HUES6 (cell line): Measurements from ENCODE around the gene ACTN3.
A peak's percentile ranks its signal among the peaks of the same experiment; 100 is the strongest.
"Not testable (repeated sequence)": the region's sequence is repeated elsewhere in the genome, so short reads cannot be mapped to it uniquely, and the experiment has no call there.

ENCODE experiments used
- H3K27ac ChIP-seq: 2 replicates; pipeline ENCODE4 v1.7.0; 2013; ENCODE audit warnings: low read depth, mild to moderate bottlenecking, low read length, inconsistent platforms
- H3K27me3 ChIP-seq: 2 replicates; pipeline ENCODE4 v1.6.1; 2013; ENCODE audit warnings: low read length; ENCODE audit not compliant: control insufficient read depth, insufficient read depth
- H3K36me3 ChIP-seq: 2 replicates; pipeline ENCODE4 v1.6.1; 2013; ENCODE audit warnings: low read length; ENCODE audit not compliant: control insufficient read depth, insufficient read depth
- H3K4me1 ChIP-seq: 2 replicates; pipeline ENCODE4 v1.6.1; 2013; ENCODE audit warnings: low read length; ENCODE audit not compliant: control insufficient read depth, insufficient read depth
- H3K4me3 ChIP-seq: 2 replicates; pipeline ENCODE4 v1.5.1; 2013; ENCODE audit warnings: low read depth, low read length
- H3K9ac ChIP-seq: one replicate; pipeline ENCODE4 v1.6.1; 2013; ENCODE audit warnings: mild to moderate bottlenecking, low read length
- H3K9me3 ChIP-seq: 2 replicates; pipeline ENCODE4 v1.6.1; 2013; ENCODE audit warnings: low read depth, low read length; ENCODE audit not compliant: control insufficient read depth, insufficient read depth

The ACTN3 gene

GRCh38 chr11:66544952-66545351 lies 1.8 kb upstream of the ACTN3 start:
- H3K9me3 ChIP-seq, H3K27me3 ChIP-seq, H3K27ac ChIP-seq: not testable (repeated sequence)
- H3K4me1 ChIP-seq = peaks cover 33% of the 10 kb centered on the region
- H3K9ac ChIP-seq = peak overlapping the region; percentile 72
- peak overlapping the region; percentile 85 for H3K4me3 ChIP-seq
- peaks cover 18% of the 10 kb centered on the region for H3K36me3 ChIP-seq

- peaks cover 15% of the 10 kb centered on the region for H3K36me3 ChIP-seq
- peaks cover 33% of the 10 kb centered on the region for H3K4me1 ChIP-seq
- H3K27ac ChIP-seq = peak within 1 kb of the TSS; percentile 42; the same call in 1 of the 2 replicates
- peak within 1 kb of the TSS; percentile 72 for H3K9ac ChIP-seq
- H3K4me3 ChIP-seq = peak within 1 kb of the TSS; percentile 85
- no peaks in the 10 kb centered on the region for H3K27me3 ChIP-seq
- H3K9me3 ChIP-seq = no peaks in the 10 kb centered on the region
Observed at GRCh38 chr11:66545701-66546367, 869 bp upstream of the ACTN3 start, which contains the start of gene ZDHHC24. Gene ZDHHC24 (minus strand): TSS chr11:66546048. CDS start chr11:66546003, 45 bp downstream.

- Histone ChIP-seq H3K9ac (no peak overlapping the region), H3K4me3 (peak overlapping the region; percentile 85), H3K27me3 (no peaks in the 10 kb centered on the region)
Observed at GRCh38 chr11:66546966-66547661, 411 bp downstream of the ACTN3 start.

GRCh38 chr11:66547662-66548009 lies 933 bp downstream of the ACTN3 start:
- Histone ChIP-seq H3K4me3 (peak overlapping the region; percentile 85), H3K27ac (no peak overlapping the region), H3K9me3 (no peaks in the 10 kb centered on the region), H3K9ac (no peak overlapping the region), H3K4me1 (peaks cover 33% of the 10 kb centered on the region), H3K36me3 (peaks cover 8% of the 10 kb centered on the region), H3K27me3 (no peaks in the 10 kb centered on the region)

More at GRCh38 chr11:66546966-66547661, 411 bp downstream of the ACTN3 start:
- H3K4me1 ChIP-seq = peaks cover 33% of the 10 kb centered on the region
- H3K27ac ChIP-seq = no peak overlapping the region
- H3K9me3 ChIP-seq = no peaks in the 10 kb centered on the region
- peaks cover 13% of the 10 kb centered on the region for H3K36me3 ChIP-seq

- Histone ChIP-seq H3K4me1 (peaks cover 33% of the 10 kb centered on the region), H3K9me3 (no peaks in the 10 kb centered on the region), H3K4me3 (peak overlapping the region; percentile 85), H3K36me3 (peaks cover 7% of the 10 kb centered on the region), H3K27me3 (no peaks in the 10 kb centered on the region), H3K9ac (no peak overlapping the region), H3K27ac (no peak overlapping the region)
Observed at GRCh38 chr11:66548041-66548440, 1.3 kb downstream of the ACTN3 start.

GRCh38 chr11:66548774-66549630 lies 2.3 kb downstream of the ACTN3 start:
- H3K9me3 ChIP-seq = no peaks in the 10 kb centered on the region
- H3K4me3 ChIP-seq = no peak overlapping the region
- no peak overlapping the region for H3K27ac ChIP-seq
- H3K36me3 ChIP-seq = peaks cover 9% of the 10 kb centered on the region
- peaks cover 23% of the 10 kb centered on the region for H3K4me1 ChIP-seq
- no peak overlapping the region for H3K9ac ChIP-seq
- H3K27me3 ChIP-seq = no peaks in the 10 kb centered on the region

GRCh38 chr11:66549696-66550095 lies 3.0 kb downstream of the ACTN3 start:
- Histone ChIP-seq H3K9ac (no peak overlapping the region), H3K27ac (no peak overlapping the region), H3K4me1 (peaks cover 18% of the 10 kb centered on the region), H3K9me3 (no peaks in the 10 kb centered on the region), H3K4me3 (no peak overlapping the region), H3K36me3 (peaks cover 16% of the 10 kb centered on the region), H3K27me3 (no peaks in the 10 kb centered on the region)

- H3K27ac ChIP-seq = no peak overlapping the region
- H3K4me1 ChIP-seq = peaks cover 18% of the 10 kb centered on the region
- no peaks in the 10 kb centered on the region for H3K9me3 ChIP-seq
- no peak overlapping the region for H3K4me3 ChIP-seq
- no peaks in the 10 kb centered on the region for H3K27me3 ChIP-seq
- H3K36me3 ChIP-seq = peaks cover 26% of the 10 kb centered on the region
- no peak overlapping the region for H3K9ac ChIP-seq
Observed at GRCh38 chr11:66550887-66551286, 4.2 kb downstream of the ACTN3 start.

- H3K27ac ChIP-seq = no peak overlapping the region
- H3K9me3 ChIP-seq = no peaks in the 10 kb centered on the region
- peaks cover 5% of the 10 kb centered on the region for H3K4me1 ChIP-seq
- no peak overlapping the region for H3K9ac ChIP-seq
- H3K27me3 ChIP-seq = no peaks in the 10 kb centered on the region
- H3K36me3 ChIP-seq = peaks cover 52% of the 10 kb centered on the region
- H3K4me3 ChIP-seq = no peak overlapping the region
Observed at GRCh38 chr11:66554602-66555001, 7.9 kb downstream of the ACTN3 start.

- H3K36me3 ChIP-seq = peaks cover 57% of the 10 kb centered on the region
- no peaks in the 10 kb centered on the region for H3K27me3 ChIP-seq
- no peak overlapping the region for H3K27ac ChIP-seq
- peaks cover 5% of the 10 kb centered on the region for H3K4me1 ChIP-seq
- H3K4me3 ChIP-seq = no peak overlapping the region
- H3K9me3 ChIP-seq = no peaks in the 10 kb centered on the region
- H3K9ac ChIP-seq = no peak overlapping the region
Observed at GRCh38 chr11:66555416-66555815, 8.7 kb downstream of the ACTN3 start.

- Histone ChIP-seq H3K4me1 (peaks cover 5% of the 10 kb centered on the region), H3K9me3 (no peaks in the 10 kb centered on the region), H3K27ac (no peak overlapping the region), H3K9ac (no peak overlapping the region), H3K4me3 (no peak overlapping the region), H3K36me3 (peaks cover 62% of the 10 kb centered on the region), H3K27me3 (no peaks in the 10 kb centered on the region)
Observed at GRCh38 chr11:66556086-66556485, 9.4 kb downstream of the ACTN3 start.
